HepG2 (cell line): ENCODE measurements around the gene PLPPR3. TPM values are rescaled to one million over a fixed set of nuclear protein-coding genes. Genes with fewer than 3 reads are reported as not detected.
"Not testable (repeated sequence)": the region's sequence is repeated elsewhere in the genome, so short reads cannot be mapped to it uniquely, and the experiment has no call there.

ENCODE experiments used
- ATAC-seq: fragments of 200-7000 bp; cut with Tn5 transposase; 3 replicates; pipeline ENCODE4 v1.9.1; 2020; ENCODE audit warnings: mild to moderate bottlenecking, moderate library complexity
- BruUV-seq: library from RNA; stranded (reverse); fragments of 400-500 nt; replicated peaks from 2 replicates; lab custom pipeline; 2021; lab: Mats Ljungman, UMichigan
- CTCF ChIA-PET: fragments of 300-600 bp; formaldehyde crosslinking; extraction: SDS; loops from one replicate; lab custom pipeline; 2021; ENCODE audit warnings: low total read pairs, inconsistent platforms, low intra/inter-chr PET ratio; lab: Yijun Ruan, JAX
- POLR2A ChIA-PET: fragments of 350-600 bp; sonication (Branson Sonifier 250); formaldehyde crosslinking; loops from one replicate; lab custom pipeline; 2020; ENCODE audit warnings: antibody characterized with exemption, inconsistent platforms; lab: Yijun Ruan, JAX
- DNase-seq: peaks from one replicate; pipeline ENCODE4 v3.0.0-alpha.2; 2015; ENCODE audit warnings: low spot score
- FAIRE-seq: peaks from 3 replicates; lab custom pipeline; 2011; peaks lifted over from hg19 to GRCh38; lab: Jason Lieb, UNC
- H2AFZ ChIP-seq: one replicate; pipeline ENCODE4 v1.6.1; 2011; ENCODE audit warnings: low read length, inconsistent platforms
- H3K27ac ChIP-seq: fragments of 300-600 bp; 3 replicates; pipeline ENCODE4 v1.8.0; 2011; ENCODE audit warnings: mixed run types, mild to moderate bottlenecking, mixed read lengths, low read length, inconsistent platforms; ENCODE audit not compliant: insufficient read depth; ENCODE audit errors: extremely low read length
- H3K27me3 ChIP-seq, 2 experiments: fragments of 200-600 bp in 1 of 2; 2 replicates in 1 of 2; 3 replicates in 1 of 2; pipeline versions ENCODE4 v1.6.0 to v1.8.0; 2011; ENCODE audit warnings: low read length in 2 of 2, mild to moderate bottlenecking in 2 of 2, moderate library complexity in 2 of 2, inconsistent platforms in 1 of 2; ENCODE audit not compliant: insufficient read depth in 2 of 2, control insufficient read depth in 1 of 2
- H3K36me3 ChIP-seq, 2 experiments: fragments of 200-600 bp in 1 of 2; replicated peaks in 1 of 2; 2 replicates in 1 of 2; 3 replicates in 1 of 2; pipeline versions ENCODE4 v1.5.1 to v1.8.0; 2011; ENCODE audit warnings: low read length in 2 of 2, inconsistent platforms in 1 of 2; ENCODE audit not compliant: insufficient read depth in 2 of 2, control insufficient read depth in 1 of 2
- H3K4me1 ChIP-seq: 2 replicates; pipeline ENCODE4 v1.5.1; 2012; ENCODE audit warnings: low read length, inconsistent platforms; ENCODE audit not compliant: insufficient read depth
- H3K4me2 ChIP-seq: 2 replicates; pipeline ENCODE4 v1.6.0; 2011; ENCODE audit warnings: low read depth, low read length, inconsistent platforms
- H3K4me3 ChIP-seq, 3 experiments: fragments of 200-600 bp in 1 of 3; sonication (generic), shearing (Covaris generic) in 1 of 3; replicated peaks in 1 of 3; 2 replicates each; pipeline ENCODE4 v1.5.1; 2011 to 2016; ENCODE audit warnings: low read length in 3 of 3, inconsistent platforms in 2 of 3, low read depth in 2 of 3, mild to moderate bottlenecking in 2 of 3, control low read depth in 1 of 3, mixed read lengths in 1 of 3; ENCODE audit not compliant: insufficient read depth in 1 of 3
- H3K79me2 ChIP-seq: one replicate; pipeline ENCODE4 v1.6.1; 2011; ENCODE audit warnings: low read length, inconsistent platforms; ENCODE audit not compliant: insufficient read depth
- H3K9ac ChIP-seq: 2 replicates; pipeline ENCODE4 v1.6.0; 2011; ENCODE audit warnings: mild to moderate bottlenecking, low read depth, low read length, inconsistent platforms; ENCODE audit not compliant: insufficient read depth
- H3K9me3 ChIP-seq: 2 replicates; pipeline ENCODE4 v1.5.1; 2012; ENCODE audit warnings: mild to moderate bottlenecking, low read length
- H4K20me1 ChIP-seq: 2 replicates; pipeline ENCODE4 v1.6.0; 2011; ENCODE audit warnings: inconsistent platforms, mild to moderate bottlenecking, low read length, moderate library complexity; ENCODE audit not compliant: insufficient read depth
- ARID4A ChIP-seq: sonication (generic); formaldehyde crosslinking; IDR thresholded peaks from 2 replicates; pipeline ENCODE4 v1.5.0; 2020; ENCODE audit warnings: mild to moderate bottlenecking, missing genetic modification reagents, borderline replicate concordance
- CREM ChIP-seq, 2 experiments: sonication (generic) in 1 of 2; formaldehyde crosslinking in 1 of 2; IDR thresholded peaks; 2 replicates each; pipeline versions ENCODE4 v1.4.0 to v1.6.1; 2016 to 2020; ENCODE audit warnings: antibody characterized with exemption in 1 of 2, mild to moderate bottlenecking in 1 of 2, missing genetic modification reagents in 1 of 2
- ZNF3 ChIP-seq: IDR thresholded peaks from 2 replicates; pipeline ENCODE4 v1.7.0; 2017; ENCODE audit warnings: inconsistent platforms
- WGBS: methylation state at CpG from one replicate; pipeline ENCODE4 v1.1.6; 2017; ENCODE audit warnings: low lambda C conversion rate; 5-methylcytosine and 5-hydroxymethylcytosine counted together
- in situ Hi-C: cut with HindIII; loops from 2 replicates; pipeline ENCODE4 v1.10.0; 2017; ENCODE audit warnings: low pct_unique_long_range_greater_than_20kb; ENCODE audit not compliant: extremely low pct_ligation_motif_present
- intact Hi-C: fragments of 100-400 bp; cut with micrococcal nuclease; formaldehyde crosslinking; loops from one replicate; pipeline ENCODE4 v1.10.0; 2022; ENCODE audit not compliant: unreplicated experiment
- polyA plus RNA-seq, 8 experiments: library from polyadenylated mRNA; depleted of rRNA in 3 of 8; stranded (reverse) in 7 of 8; unstranded in 1 of 8; fragments of >200 nt; fragmentation: Illumina TruSeq in 4 of 8; extraction: Trizol in 4 of 8; gene quantifications; 2 replicates each; pipeline versions ENCODE4 v1.2.1 to v1.2.3, GENCODE V29; 2011 to 2016; ENCODE audit warnings: low read depth in 4 of 8, missing spikeins in 1 of 8, mixed read lengths in 1 of 8; ENCODE audit not compliant: insufficient read depth in 1 of 8
- total RNA-seq, 5 experiments: library from RNA; depleted of rRNA; stranded (reverse); fragments of >200 nt; fragmentation: Illumina TruSeq; extraction: Trizol; gene quantifications; 2 replicates each; pipeline ENCODE4 v1.2.3, GENCODE V29; 2016; ENCODE audit warnings: low read depth in 1 of 5
- TF ChIP-seq, protein P1 (sequence below): sonication (generic); formaldehyde crosslinking; IDR thresholded peaks from 2 replicates; pipeline ENCODE4 v1.5.0; 2020; ENCODE audit warnings: mild to moderate bottlenecking, missing genetic modification reagents

PLPPR3 gene
- total and polyA plus RNA-seq, 2 of the 13 experiments (the other 11 are each of a cell fraction or from before 2014, with no cell fraction given): 0.07 to 0.16 TPM

DNA sequence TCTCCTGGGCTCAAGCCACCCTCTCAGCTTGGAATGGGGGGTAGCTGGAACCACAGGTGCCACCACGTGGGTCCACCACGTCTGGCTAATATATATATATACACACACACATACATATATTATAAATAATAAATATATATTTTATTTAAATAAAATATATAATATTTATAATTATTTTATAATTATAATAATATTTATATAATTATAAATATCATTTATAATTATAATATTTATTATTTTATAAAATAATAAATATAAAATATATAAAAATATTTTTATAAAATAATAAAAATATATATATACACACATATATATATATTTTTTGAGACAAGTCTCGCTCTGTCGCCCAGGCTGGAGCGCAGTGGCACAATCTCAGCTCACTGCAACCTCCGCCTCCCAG, 32.8 kb upstream of the PLPPR3 start (continued):
- no peak for TF ChIP-seq ARID4A (CRISPR knock-in tag)
- TF ChIP-seq CREM (IDR thresholded peaks at IDR 0.05): no peak
- no peak for TF ChIP-seq CREM (CRISPR knock-in tag; IDR thresholded peaks at IDR 0.05)

DNA sequence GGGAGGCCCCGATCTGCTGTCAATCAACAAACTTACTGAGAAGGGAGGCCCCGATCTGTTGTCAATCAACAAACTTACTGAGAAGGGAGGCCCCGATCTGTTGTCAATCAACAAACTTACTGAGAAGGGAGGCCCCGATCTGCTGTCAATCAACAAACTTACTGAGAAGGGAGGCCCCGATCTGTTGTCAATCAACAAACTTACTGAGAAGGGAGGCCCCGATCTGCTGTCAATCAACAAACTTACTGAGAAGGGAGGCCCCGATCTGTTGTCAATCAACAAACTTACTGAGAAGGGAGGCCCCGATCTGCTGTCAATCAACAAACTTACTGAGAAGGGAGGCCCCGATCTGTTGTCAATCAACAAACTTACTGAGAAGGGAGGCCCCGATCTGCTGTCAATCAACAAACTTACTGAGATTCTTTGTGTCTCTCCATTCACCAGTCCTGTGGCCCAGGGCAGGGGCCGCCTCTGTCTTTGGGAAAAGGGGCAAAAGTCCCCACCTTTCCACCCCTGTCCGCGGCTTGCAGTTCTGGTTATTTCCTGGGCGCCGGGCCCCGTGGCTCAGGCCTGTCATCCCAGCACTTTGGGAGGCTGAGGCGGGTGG, 32.0 kb upstream of the PLPPR3 start:
- not testable (repeated sequence) for ATAC-seq, FAIRE-seq

More for the DNA sequence above, 32.0 kb upstream of the PLPPR3 start:
- DNase-seq, BruUV-seq, H3K36me3 ChIP-seq, H3K79me2 ChIP-seq, H3K9ac ChIP-seq, H3K9me3 ChIP-seq, H3K27ac ChIP-seq, H4K20me1 ChIP-seq, CTCF ChIA-PET, H2AFZ ChIP-seq, H3K4me3 ChIP-seq: not testable (repeated sequence)
- in situ Hi-C loops: loop anchor here (10.0 kb wide), 1 partner anchor 89 kb away; no protein-coding TSS in a partner anchor
- 35% methylated on average over 10 of the region's 17 CpGs for WGBS
- TF ChIP-seq, protein P1, sequence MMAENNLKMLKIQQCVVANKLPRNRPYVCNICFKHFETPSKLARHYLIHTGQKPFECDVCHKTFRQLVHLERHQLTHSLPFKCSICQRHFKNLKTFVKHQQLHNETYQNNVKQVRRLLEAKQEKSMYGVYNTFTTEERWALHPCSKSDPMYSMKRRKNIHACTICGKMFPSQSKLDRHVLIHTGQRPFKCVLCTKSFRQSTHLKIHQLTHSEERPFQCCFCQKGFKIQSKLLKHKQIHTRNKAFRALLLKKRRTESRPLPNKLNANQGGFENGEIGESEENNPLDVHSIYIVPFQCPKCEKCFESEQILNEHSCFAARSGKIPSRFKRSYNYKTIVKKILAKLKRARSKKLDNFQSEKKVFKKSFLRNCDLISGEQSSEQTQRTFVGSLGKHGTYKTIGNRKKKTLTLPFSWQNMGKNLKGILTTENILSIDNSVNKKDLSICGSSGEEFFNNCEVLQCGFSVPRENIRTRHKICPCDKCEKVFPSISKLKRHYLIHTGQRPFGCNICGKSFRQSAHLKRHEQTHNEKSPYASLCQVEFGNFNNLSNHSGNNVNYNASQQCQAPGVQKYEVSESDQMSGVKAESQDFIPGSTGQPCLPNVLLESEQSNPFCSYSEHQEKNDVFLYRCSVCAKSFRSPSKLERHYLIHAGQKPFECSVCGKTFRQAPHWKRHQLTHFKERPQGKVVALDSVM (CRISPR knock-in tag): peak; percentile 46; the same call in 1 of the 2 replicates
- peak; percentile 98 for TF ChIP-seq ZNF3
- TF ChIP-seq, all 625 proteins: peak for 2; not testable (repeated sequence) for 623
- Histone ChIP-seq H3K4me1 (peaks cover 14% of the 10 kb centered on the region), H3K27me3 (peaks cover 2 to 17% of the 10 kb centered on the region in 2 experiments; a peak in 4 of 5 replicates)
- POLR2A ChIA-PET, intact Hi-C loops, H3K4me2 ChIP-seq: not testable (repeated sequence)
